Memory B cell (primary cell): ENCODE measurements around the gene ATG5.
A peak's percentile ranks its signal among the peaks of the same experiment; 100 is the strongest.
"Not testable (repeated sequence)": the region's sequence is repeated elsewhere in the genome, so short reads cannot be mapped to it uniquely, and the experiment has no call there.

Experiments used
- ATAC-seq: fragments of 150-1000 bp; cut with Tn5 transposase; 2 replicates; pipeline ENCODE4 v1.10.0; 2021; ENCODE audit warnings: low read depth, mild to moderate bottlenecking, moderate library complexity
- DNase-seq, 2 donors: peaks; one replicate each; pipeline ENCODE4 v3.0.0; 2022; ENCODE audit warnings: low spot score in 2 of 2
- H3K27ac Mint-ChIP-seq: one replicate; pipeline ENCODE4 v1.8.0; 2022; ENCODE audit warnings: mild to moderate bottlenecking, moderate library complexity, mixed read lengths
- H3K27me3 Mint-ChIP-seq: one replicate; pipeline ENCODE4 v1.8.0; 2022; ENCODE audit warnings: mixed read lengths
- H3K36me3 Mint-ChIP-seq: one replicate; pipeline ENCODE4 v1.8.0; 2022; ENCODE audit warnings: mild to moderate bottlenecking, mixed read lengths
- H3K4me1 Mint-ChIP-seq: one replicate; pipeline ENCODE4 v1.8.0; 2022; ENCODE audit warnings: mixed read lengths
- H3K4me3 Mint-ChIP-seq: one replicate; pipeline ENCODE4 v1.8.0; 2022; ENCODE audit warnings: mild to moderate bottlenecking, moderate library complexity, mixed read lengths
- H3K9me3 Mint-ChIP-seq: one replicate; pipeline ENCODE4 v1.8.0; 2022; ENCODE audit warnings: mixed read lengths

The ATG5 gene

DNA sequence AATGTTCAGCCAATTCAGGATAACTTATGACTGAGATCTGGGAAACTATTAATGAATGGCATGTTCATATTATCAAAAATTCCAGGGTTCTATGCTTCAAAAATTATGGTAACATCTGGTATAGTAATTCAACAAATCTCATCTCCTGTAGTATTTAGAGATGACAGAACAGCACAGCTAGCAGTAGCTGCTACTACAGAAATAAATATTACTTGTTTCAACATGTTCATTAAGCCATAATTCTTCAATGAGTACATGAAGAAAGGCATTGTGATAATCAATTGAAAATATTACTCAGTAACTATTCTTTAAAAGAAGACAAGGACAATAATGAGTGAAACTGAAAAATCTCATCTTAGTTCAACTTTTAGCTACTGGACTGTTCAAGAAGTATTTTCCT lies 66.8 kb downstream of the ATG5 start:
- peaks cover 5% of the 10 kb centered on the region for H3K4me1 Mint-ChIP-seq
- H3K27ac Mint-ChIP-seq = no peak overlapping the region
- ATAC-seq = no peak
- no peaks in the 10 kb centered on the region for H3K27me3 Mint-ChIP-seq
- no peak for DNase-seq
- no peak overlapping the region for H3K4me3 Mint-ChIP-seq
- peaks cover 14% of the 10 kb centered on the region for H3K36me3 Mint-ChIP-seq
- H3K9me3 Mint-ChIP-seq = no peaks in the 10 kb centered on the region

- H3K9me3 Mint-ChIP-seq = no peaks in the 10 kb centered on the region
- DNase-seq (no peak), ATAC-seq (no peak)
- no peaks in the 10 kb centered on the region for H3K27me3 Mint-ChIP-seq
- peaks cover 5% of the 10 kb centered on the region for H3K4me1 Mint-ChIP-seq
- H3K36me3 Mint-ChIP-seq = peaks cover 14% of the 10 kb centered on the region
- H3K4me3 Mint-ChIP-seq = no peak overlapping the region
- no peak overlapping the region for H3K27ac Mint-ChIP-seq
Measured at GRCh38 chr6:106257195-106257594, 68.4 kb downstream of the ATG5 start.

DNA sequence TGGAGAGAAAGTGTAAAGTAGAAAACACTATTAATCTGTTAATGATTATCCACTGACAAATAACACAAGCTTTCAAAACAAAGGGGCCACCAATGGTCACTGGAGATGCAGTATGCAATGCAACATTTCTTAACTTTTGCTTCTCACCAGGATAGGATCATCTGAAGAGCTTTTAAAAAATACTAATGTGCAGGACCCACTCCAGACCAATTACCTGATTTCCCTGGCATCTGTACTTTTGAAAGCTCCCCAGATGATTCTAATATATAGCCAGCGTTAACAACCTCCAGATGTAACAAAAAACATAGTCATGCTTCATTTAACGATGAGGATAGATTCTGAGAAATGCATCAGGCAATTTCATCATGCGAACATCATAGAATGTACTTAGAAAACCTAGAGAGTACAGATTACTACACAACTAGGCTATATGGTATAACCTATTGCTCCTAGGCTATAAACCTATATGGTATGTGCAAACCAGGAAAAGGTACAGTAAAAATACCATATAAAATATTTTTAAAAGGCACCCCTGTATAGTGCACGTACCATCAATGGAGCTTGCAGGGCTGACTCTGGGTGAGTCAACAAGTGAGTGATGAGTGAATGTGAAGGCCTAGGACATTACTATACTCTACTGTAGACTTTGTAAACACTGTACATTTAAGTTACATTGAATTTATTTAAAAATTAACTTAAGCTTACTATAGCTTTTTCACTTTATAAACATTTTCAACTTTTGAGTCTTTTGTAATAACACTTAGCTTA lies 69.2 kb downstream of the ATG5 start:
- ATAC-seq (no peak), DNase-seq (no peak)
- H3K27me3 Mint-ChIP-seq = no peaks in the 10 kb centered on the region
- no peak overlapping the region for H3K4me3 Mint-ChIP-seq
- no peak overlapping the region for H3K27ac Mint-ChIP-seq
- peaks cover 11% of the 10 kb centered on the region for H3K36me3 Mint-ChIP-seq
- H3K4me1 Mint-ChIP-seq = peaks cover 5% of the 10 kb centered on the region
- no peaks in the 10 kb centered on the region for H3K9me3 Mint-ChIP-seq

- Mint-ChIP-seq H3K4me1 (peaks cover 10% of the 10 kb centered on the region), H3K27me3 (no peaks in the 10 kb centered on the region), H3K27ac (no peak overlapping the region), H3K4me3 (no peak overlapping the region), H3K9me3 (no peaks in the 10 kb centered on the region), H3K36me3 (peaks cover 6% of the 10 kb centered on the region)
- ATAC-seq (no peak), DNase-seq (no peak)
Measured at GRCh38 chr6:106255306-106255705, 70.3 kb downstream of the ATG5 start.

GRCh38 chr6:106254636-106255035 lies 70.9 kb downstream of the ATG5 start:
- no peak for DNase-seq
- Mint-ChIP-seq H3K27ac (no peak overlapping the region), H3K9me3 (no peaks in the 10 kb centered on the region)

GRCh38 chr6:106253731-106254130 lies 71.8 kb downstream of the ATG5 start:
- peaks cover 14% of the 10 kb centered on the region for H3K4me1 Mint-ChIP-seq
- no peaks in the 10 kb centered on the region for H3K36me3 Mint-ChIP-seq
- no peak overlapping the region for H3K4me3 Mint-ChIP-seq
- no peaks in the 10 kb centered on the region for H3K9me3 Mint-ChIP-seq
- no peaks in the 10 kb centered on the region for H3K27me3 Mint-ChIP-seq
- H3K27ac Mint-ChIP-seq = no peak overlapping the region
- DNase-seq (no peak), ATAC-seq (no peak)

More at GRCh38 chr6:106254636-106255035, 70.9 kb downstream of the ATG5 start:
- H3K4me1 Mint-ChIP-seq = peaks cover 15% of the 10 kb centered on the region
- H3K36me3 Mint-ChIP-seq = peaks cover 3% of the 10 kb centered on the region
- H3K4me3 Mint-ChIP-seq = no peak overlapping the region
- no peaks in the 10 kb centered on the region for H3K27me3 Mint-ChIP-seq
- ATAC-seq = no peak

DNA sequence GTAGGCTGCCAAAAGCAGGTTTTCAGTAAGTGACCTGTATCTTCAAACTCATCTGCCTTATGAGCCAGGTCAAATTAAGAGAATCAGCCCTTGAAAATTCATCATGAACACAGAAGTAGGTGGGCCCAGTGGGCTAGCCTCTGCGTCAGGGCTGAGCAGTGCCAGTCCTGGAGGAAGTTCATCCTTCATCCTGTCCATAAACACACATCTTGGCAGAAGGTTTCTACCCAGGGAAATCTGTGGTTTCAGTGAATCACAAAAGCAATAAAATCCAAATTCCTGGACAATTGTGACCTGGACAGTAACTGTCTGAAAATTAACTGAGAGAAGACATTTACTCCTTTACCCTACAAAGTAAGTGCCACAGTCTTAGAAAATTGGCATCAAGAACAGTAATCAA lies 72.4 kb downstream of the ATG5 start:
- H3K27me3 Mint-ChIP-seq = no peaks in the 10 kb centered on the region
- ATAC-seq (no peak), DNase-seq (no peak)
- no peak overlapping the region for H3K27ac Mint-ChIP-seq
- no peak overlapping the region for H3K4me3 Mint-ChIP-seq
- H3K4me1 Mint-ChIP-seq = peaks cover 14% of the 10 kb centered on the region
- no peaks in the 10 kb centered on the region for H3K36me3 Mint-ChIP-seq
- no peaks in the 10 kb centered on the region for H3K9me3 Mint-ChIP-seq

DNA sequence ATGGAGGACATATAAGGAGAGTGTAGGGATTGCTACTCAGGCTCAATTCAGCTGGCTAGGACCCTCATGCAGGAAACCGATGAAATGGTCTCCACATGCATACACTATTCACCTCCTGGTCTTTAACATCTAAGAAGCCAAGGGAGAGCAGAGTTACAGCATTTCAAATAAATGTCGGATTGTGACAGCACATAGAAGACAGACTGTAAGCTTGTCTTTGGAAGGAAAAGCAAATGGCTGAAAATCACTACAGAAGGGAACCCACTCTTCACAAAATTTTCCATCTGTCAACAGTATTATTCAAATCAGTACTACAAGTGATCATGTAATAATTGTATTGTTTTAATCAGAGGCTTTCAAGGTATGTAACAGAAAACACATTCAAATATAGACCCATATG lies 72.9 kb downstream of the ATG5 start:
- no peak for ATAC-seq
- Mint-ChIP-seq H3K4me1 (peaks cover 14% of the 10 kb centered on the region), H3K36me3 (no peaks in the 10 kb centered on the region), H3K4me3 (no peak overlapping the region), H3K27me3 (no peaks in the 10 kb centered on the region), H3K27ac (no peak overlapping the region), H3K9me3 (no peaks in the 10 kb centered on the region)
- DNase-seq = no peak

GRCh38 chr6:106251531-106252255 lies 73.9 kb downstream of the ATG5 start:
- H3K27me3 Mint-ChIP-seq, ATAC-seq, H3K27ac Mint-ChIP-seq, DNase-seq, H3K9me3 Mint-ChIP-seq, H3K4me3 Mint-ChIP-seq, H3K36me3 Mint-ChIP-seq: not testable (repeated sequence)
- peaks cover 18% of the 10 kb centered on the region for H3K4me1 Mint-ChIP-seq

GRCh38 chr6:106250953-106251352 lies 74.6 kb downstream of the ATG5 start:
- H3K27me3 Mint-ChIP-seq = no peaks in the 10 kb centered on the region
- peaks cover 20% of the 10 kb centered on the region for H3K4me1 Mint-ChIP-seq
- H3K27ac Mint-ChIP-seq = no peak overlapping the region
- no peaks in the 10 kb centered on the region for H3K9me3 Mint-ChIP-seq
- H3K4me3 Mint-ChIP-seq = no peak overlapping the region
- DNase-seq (no peak), ATAC-seq (no peak)
- peaks cover 6% of the 10 kb centered on the region for H3K36me3 Mint-ChIP-seq

GRCh38 chr6:106249658-106250057 lies 75.9 kb downstream of the ATG5 start:
- no peak overlapping the region for H3K4me3 Mint-ChIP-seq
- no peak overlapping the region for H3K27ac Mint-ChIP-seq
- no peaks in the 10 kb centered on the region for H3K9me3 Mint-ChIP-seq
- no peaks in the 10 kb centered on the region for H3K27me3 Mint-ChIP-seq
- peaks cover 6% of the 10 kb centered on the region for H3K36me3 Mint-ChIP-seq
- DNase-seq = no peak
- peaks cover 18% of the 10 kb centered on the region for H3K4me1 Mint-ChIP-seq
- ATAC-seq = peak; percentile 38

DNA sequence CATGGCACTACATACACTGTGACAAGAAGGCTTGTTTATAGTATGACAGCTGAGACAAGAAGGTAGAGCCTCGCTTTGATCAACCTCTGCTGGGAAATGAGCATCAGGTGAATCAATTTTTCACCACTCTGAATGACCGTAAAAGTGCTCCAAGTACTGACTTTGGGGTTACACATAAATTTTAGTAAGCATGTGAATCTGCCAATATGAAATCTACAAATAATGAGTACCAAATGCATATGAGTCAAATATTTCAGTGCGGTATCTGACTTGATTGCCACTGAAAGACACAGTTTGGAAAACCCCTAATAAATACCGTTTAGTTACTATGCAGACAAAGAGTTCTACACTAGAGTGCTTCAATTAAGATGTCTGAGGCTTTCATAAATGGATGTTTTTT lies 77.8 kb downstream of the ATG5 start:
- Mint-ChIP-seq H3K27me3 (no peaks in the 10 kb centered on the region), H3K36me3 (peaks cover 11% of the 10 kb centered on the region), H3K4me1 (peaks cover 18% of the 10 kb centered on the region), H3K9me3 (no peaks in the 10 kb centered on the region), H3K27ac (peak overlapping the region; percentile 82), H3K4me3 (no peak overlapping the region)
- DNase-seq = no peak
- peak; percentile 65 for ATAC-seq

DNA sequence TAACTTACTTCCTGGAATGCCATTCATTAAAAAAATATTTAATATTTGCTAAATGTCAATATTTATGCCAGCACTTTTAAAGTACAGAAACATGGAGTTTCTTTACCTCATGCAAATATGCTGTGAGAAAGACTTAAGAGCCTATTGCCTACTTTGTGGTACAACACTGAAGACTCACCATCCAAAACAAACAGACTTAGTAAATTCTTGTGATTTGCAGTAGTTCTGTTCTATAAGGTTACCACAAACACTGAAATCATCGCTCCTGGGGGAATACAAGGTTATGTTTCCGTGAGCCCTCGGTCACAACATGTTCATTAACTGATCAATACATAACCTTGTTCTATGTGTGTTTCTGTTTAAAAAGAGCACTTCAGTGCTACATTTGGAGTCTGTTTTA lies 78.3 kb downstream of the ATG5 start:
- Mint-ChIP-seq H3K27me3 (no peaks in the 10 kb centered on the region), H3K36me3 (peaks cover 12% of the 10 kb centered on the region), H3K4me3 (no peak overlapping the region), H3K27ac (peak overlapping the region; percentile 82), H3K9me3 (no peaks in the 10 kb centered on the region), H3K4me1 (peaks cover 18% of the 10 kb centered on the region)
- ATAC-seq (peak; percentile 26), DNase-seq (no peak)

DNA sequence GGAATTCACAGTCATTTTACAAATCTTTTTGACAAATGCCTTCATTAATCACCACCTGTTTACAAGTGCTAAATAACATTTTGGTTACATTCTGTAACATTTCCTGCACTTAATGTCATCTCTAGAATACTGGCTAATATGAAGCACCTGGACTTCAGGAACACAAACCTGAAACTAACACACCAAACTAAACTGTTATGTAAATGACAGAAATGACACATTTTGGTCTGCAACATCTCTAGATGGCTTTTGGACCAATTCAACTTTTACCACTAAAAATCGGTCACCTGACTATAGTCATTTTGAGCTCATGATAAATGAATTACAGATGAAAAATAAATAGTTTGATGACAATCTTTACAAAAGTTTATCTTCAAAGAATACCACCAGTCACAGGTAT lies 80.6 kb downstream of the ATG5 start:
- H3K4me3 Mint-ChIP-seq = no peak overlapping the region
- no peaks in the 10 kb centered on the region for H3K9me3 Mint-ChIP-seq
- no peak for ATAC-seq
- no peak for DNase-seq
- no peak overlapping the region for H3K27ac Mint-ChIP-seq
- peaks cover 11% of the 10 kb centered on the region for H3K4me1 Mint-ChIP-seq
- peaks cover 21% of the 10 kb centered on the region for H3K36me3 Mint-ChIP-seq
- no peaks in the 10 kb centered on the region for H3K27me3 Mint-ChIP-seq

DNA sequence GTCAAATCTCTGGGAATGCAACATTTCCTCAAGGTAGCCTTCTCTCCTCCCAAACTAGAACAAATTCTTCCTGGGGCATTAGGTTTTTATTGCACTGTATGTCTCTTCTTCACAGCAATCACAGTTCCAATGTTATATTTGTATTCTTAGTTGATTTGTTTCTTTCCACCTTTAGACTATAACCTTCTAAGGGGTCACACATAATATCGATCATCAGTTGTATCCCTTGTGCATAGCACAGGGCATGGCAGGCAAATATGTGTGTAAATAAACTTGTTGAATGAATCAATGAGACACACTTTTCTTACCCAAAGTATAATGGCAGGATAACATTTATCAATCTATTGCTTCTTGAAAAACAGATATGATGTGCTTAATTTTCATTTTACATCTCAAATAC lies 81.0 kb downstream of the ATG5 start:
- H3K4me3 Mint-ChIP-seq = no peak overlapping the region
- H3K27ac Mint-ChIP-seq = no peak overlapping the region
- ATAC-seq (no peak), DNase-seq (no peak)
- H3K36me3 Mint-ChIP-seq = peaks cover 22% of the 10 kb centered on the region
- H3K4me1 Mint-ChIP-seq = peaks cover 7% of the 10 kb centered on the region
- H3K9me3 Mint-ChIP-seq = no peaks in the 10 kb centered on the region
- H3K27me3 Mint-ChIP-seq = no peaks in the 10 kb centered on the region
